ENCODE results near the gene ZNF77. TPM values are rescaled to one million over a fixed set of nuclear protein-coding genes. Genes with fewer than 3 reads are reported as not detected.

Gene ZNF77
- total and polyA plus RNA-seq, 7 experiments from 2014 or later: 2.0 to 5.8 (median 3.7) TPM

- Mint-ChIP-seq H3K27me3 (peaks cover 6 to 23% (median 13%) of the 10 kb centered on the region in 5 donors), H3K9me3 (no peaks in the 10 kb centered on the region), H3K36me3 (no peaks in the 10 kb centered on the region), H3K27ac (no peak overlapping the region), H3K4me1 (peaks cover 0 to 10% (median 8%) of the 10 kb centered on the region in 7 donors), H3K4me3 (peak overlapping the region in 1 of 10 donors; percentile 3)
- no peak for ATAC-seq
- Histone ChIP-seq H3K36me3 (ENCODE audit: control insufficient read depth in 2 of 3, insufficient read depth in 3 of 3, low read length in 3 of 3) (no peaks in the 10 kb centered on the region), H3K4me1 (ENCODE audit: control insufficient read depth in 2 of 2, insufficient read depth in 2 of 2, low read length in 2 of 2) (peaks cover 3 to 5% of the 10 kb centered on the region in 2 donors), H3K27me3 (ENCODE audit: control insufficient read depth in 2 of 2, insufficient read depth in 2 of 2, low read length in 2 of 2) (no peaks in the 10 kb centered on the region), H3K4me3 (ENCODE audit: low read length) (no peak overlapping the region), H3K9me3 (ENCODE audit: control insufficient read depth in 2 of 3, low read length in 3 of 3) (no peaks in the 10 kb centered on the region), H3K27ac (ENCODE audit: low read depth, low read length) (no peak overlapping the region)
- DNase-seq: no peak
- ChIA-PET CTCF (no interaction called here), POLR2A (interaction anchor here (0.7 kb wide), 1 partner anchor 44 kb away, joined by 8 read pairs; no protein-coding TSS in a partner anchor)
- intact Hi-C loops (cut with micrococcal nuclease): no loop called here
Measured at GRCh38 chr19:2981898-2982297, 37.1 kb upstream of the ZNF77 start.

DNA sequence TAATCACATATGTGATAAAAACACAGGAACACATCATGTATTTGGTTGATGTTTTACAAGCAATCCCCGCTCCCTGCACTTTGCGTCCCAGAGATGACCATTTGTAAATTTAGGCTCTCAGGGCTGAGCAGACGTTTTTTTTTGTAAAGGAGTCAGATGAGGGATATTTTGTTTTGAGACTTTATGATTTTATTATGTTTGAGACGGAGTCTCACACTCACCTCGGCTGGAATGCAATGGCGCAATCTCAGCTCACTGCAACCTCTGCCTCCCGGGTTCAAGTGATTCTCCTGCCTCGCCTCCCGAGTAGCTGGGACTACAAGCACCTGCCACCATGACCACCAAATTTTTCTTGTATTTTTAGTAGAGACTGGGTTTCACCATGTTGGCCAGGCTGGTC is 34.0 kb upstream of the ZNF77 start:
- Mint-ChIP-seq H3K36me3 (no peaks in the 10 kb centered on the region), H3K4me3 (no peak overlapping the region), H3K9me3 (no peaks in the 10 kb centered on the region), H3K27ac (peak overlapping the region in 1 of 9 donors; percentile 8), H3K4me1 (peaks cover 0 to 24% (median 23%) of the 10 kb centered on the region in 7 donors), H3K27me3 (peaks cover 9 to 26% (median 13%) of the 10 kb centered on the region in 5 donors)
- intact Hi-C loops (cut with micrococcal nuclease): no loop called here
- Histone ChIP-seq H3K27me3 (ENCODE audit: control insufficient read depth in 2 of 2, insufficient read depth in 2 of 2, low read length in 2 of 2) (no peaks in the 10 kb centered on the region), H3K4me1 (ENCODE audit: control insufficient read depth in 2 of 2, insufficient read depth in 2 of 2, low read length in 2 of 2) (peaks cover 10 to 12% of the 10 kb centered on the region in 2 donors), H3K9me3 (ENCODE audit: control insufficient read depth in 2 of 3, low read length in 3 of 3) (no peaks in the 10 kb centered on the region), H3K4me3 (ENCODE audit: low read length) (no peak overlapping the region), H3K36me3 (ENCODE audit: control insufficient read depth in 2 of 3, insufficient read depth in 3 of 3, low read length in 3 of 3) (no peaks in the 10 kb centered on the region), H3K27ac (ENCODE audit: low read depth, low read length) (no peak overlapping the region)
- CTCF ChIA-PET: interaction anchor here (0.6 kb wide), 1 partner anchor 206 kb away, joined by 3 read pairs; no protein-coding TSS in a partner anchor
- POLR2A ChIA-PET: no interaction called here
- ATAC-seq (no peak), DNase-seq (no peak)

- CTCF ChIA-PET: interaction anchor here (0.6 kb wide), 1 partner anchor 206 kb away, joined by 3 read pairs; no protein-coding TSS in a partner anchor
- Mint-ChIP-seq H3K27ac (peak overlapping the region in 1 of 9 donors; percentile 76), H3K4me3 (no peak overlapping the region), H3K9me3 (no peaks in the 10 kb centered on the region), H3K27me3 (peaks cover 6 to 26% (median 13%) of the 10 kb centered on the region in 5 donors), H3K4me1 (peaks cover 0 to 24% (median 20%) of the 10 kb centered on the region in 7 donors), H3K36me3 (no peaks in the 10 kb centered on the region)
- H3K27me3 ChIP-seq (ENCODE audit: control insufficient read depth in 2 of 2, insufficient read depth in 2 of 2, low read length in 2 of 2): no peaks in the 10 kb centered on the region
- no peaks in the 10 kb centered on the region for H3K9me3 ChIP-seq (ENCODE audit: control insufficient read depth in 2 of 3, low read length in 3 of 3)
- no peak overlapping the region for H3K4me3 ChIP-seq (ENCODE audit: low read length)
- no peaks in the 10 kb centered on the region for H3K36me3 ChIP-seq (ENCODE audit: control insufficient read depth in 2 of 3, insufficient read depth in 3 of 3, low read length in 3 of 3)
- no peak overlapping the region for H3K27ac ChIP-seq (ENCODE audit: low read depth, low read length)
- POLR2A ChIA-PET: interaction anchor here (2.2 to 3.9 kb wide), 2 partner anchors 58 to 80 kb away, joined by 7 to 20 read pairs; no protein-coding TSS in a partner anchor
- intact Hi-C loops (cut with micrococcal nuclease): no loop called here
- ATAC-seq (no peak), DNase-seq (no peak)
- H3K4me1 ChIP-seq (ENCODE audit: control insufficient read depth in 2 of 2, insufficient read depth in 2 of 2, low read length in 2 of 2): peaks cover 10 to 12% of the 10 kb centered on the region in 2 donors
Measured at GRCh38 chr19:2978166-2978767, 33.5 kb upstream of the ZNF77 start.

DNA sequence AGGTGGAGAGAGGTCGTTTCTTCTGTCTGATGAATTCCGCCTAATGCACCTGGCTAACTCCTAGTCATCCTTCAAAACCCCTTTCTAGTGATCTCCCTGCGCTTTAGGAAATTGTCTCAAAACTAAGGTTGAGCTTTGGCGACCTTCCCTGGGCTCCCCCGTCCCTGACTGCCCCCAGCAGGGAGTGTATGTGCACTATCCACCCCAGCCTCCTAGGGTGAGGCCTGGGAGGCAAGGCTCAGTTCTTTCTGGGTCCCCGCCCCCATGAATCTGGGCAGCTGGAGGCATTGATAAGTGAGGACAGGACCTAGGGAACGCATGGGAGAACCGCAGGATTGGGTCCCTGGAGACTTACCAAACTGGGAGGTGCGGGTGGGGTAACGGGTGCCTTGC is 33.0 kb upstream of the ZNF77 start:
- Mint-ChIP-seq H3K27ac (peak overlapping the region in 4 of 9 donors; percentile 76 to 88 (median 82)), H3K4me1 (peaks cover 0 to 24% (median 18%) of the 10 kb centered on the region in 7 donors), H3K36me3 (no peaks in the 10 kb centered on the region), H3K27me3 (peaks cover 3 to 22% (median 13%) of the 10 kb centered on the region in 5 donors), H3K9me3 (no peaks in the 10 kb centered on the region), H3K4me3 (peak overlapping the region; percentile 45 to 98 (median 81))
- no peaks in the 10 kb centered on the region for H3K27me3 ChIP-seq (ENCODE audit: control insufficient read depth in 2 of 2, insufficient read depth in 2 of 2, low read length in 2 of 2)
- H3K4me3 ChIP-seq (ENCODE audit: low read length): no peak overlapping the region
- H3K36me3 ChIP-seq (ENCODE audit: control insufficient read depth in 2 of 3, insufficient read depth in 3 of 3, low read length in 3 of 3): no peaks in the 10 kb centered on the region
- peaks cover 10 to 12% of the 10 kb centered on the region in 2 donors for H3K4me1 ChIP-seq (ENCODE audit: control insufficient read depth in 2 of 2, insufficient read depth in 2 of 2, low read length in 2 of 2)
- ChIA-PET POLR2A (interaction anchor here (0.6 to 3.9 kb wide), 5 partner anchors 27 to 203 kb away, joined by 3 to 20 read pairs (median 4); no protein-coding TSS in a partner anchor), CTCF (interaction anchor here (0.6 kb wide), 1 partner anchor 19 kb away, joined by 4 read pairs; no protein-coding TSS in a partner anchor)
- intact Hi-C loops (cut with micrococcal nuclease): loop anchor here (1.0 to 2.0 kb wide), 5 partner anchors 27 to 84 kb away; no protein-coding TSS in a partner anchor
- DNase-seq (no peak), ATAC-seq (no peak)
- no peaks in the 10 kb centered on the region for H3K9me3 ChIP-seq (ENCODE audit: control insufficient read depth in 2 of 3, low read length in 3 of 3)
- H3K27ac ChIP-seq (ENCODE audit: low read depth, low read length): no peak overlapping the region

- CTCF ChIA-PET: interaction anchor here (0.6 to 1.0 kb wide), 2 partner anchors 18 to 156 kb away, joined by 4 to 6 read pairs; no protein-coding TSS in a partner anchor
- Histone ChIP-seq H3K4me1 (ENCODE audit: control insufficient read depth in 2 of 2, insufficient read depth in 2 of 2, low read length in 2 of 2) (peaks cover 10 to 12% of the 10 kb centered on the region in 2 donors), H3K36me3 (ENCODE audit: control insufficient read depth in 2 of 3, insufficient read depth in 3 of 3, low read length in 3 of 3) (no peaks in the 10 kb centered on the region), H3K4me3 (ENCODE audit: low read length) (peak within 1 kb of the TSS; percentile 75), H3K9me3 (ENCODE audit: control insufficient read depth in 2 of 3, low read length in 3 of 3) (no peaks in the 10 kb centered on the region), H3K27ac (ENCODE audit: low read depth, low read length) (peak within 1 kb of the TSS; percentile 44), H3K27me3 (ENCODE audit: control insufficient read depth in 2 of 2, insufficient read depth in 2 of 2, low read length in 2 of 2) (no peaks in the 10 kb centered on the region)
- intact Hi-C loops (cut with micrococcal nuclease): loop anchor here (1.0 to 2.0 kb wide), 5 partner anchors 27 to 84 kb away; no protein-coding TSS in a partner anchor
- Mint-ChIP-seq H3K36me3 (no peaks in the 10 kb centered on the region), H3K4me1 (peaks cover 0 to 24% (median 18%) of the 10 kb centered on the region in 7 donors), H3K27ac (peak within 1 kb of the TSS; percentile 63 to 95 (median 88)), H3K9me3 (no peaks in the 10 kb centered on the region), H3K27me3 (peaks cover 3 to 22% (median 10%) of the 10 kb centered on the region in 5 donors), H3K4me3 (peak within 1 kb of the TSS; percentile 88 to 98 (median 95))
- POLR2A ChIA-PET: interaction anchor here (0.6 to 3.9 kb wide), 9 partner anchors 15 to 207 kb away, joined by 3 to 20 read pairs (median 4); no protein-coding TSS in a partner anchor
- DNase-seq (peak; percentile 82 to 94 (median 93)), ATAC-seq (peak; percentile 99)
Measured at GRCh38 chr19:2977001-2977745, 32.4 kb upstream of the ZNF77 start, which contains the start of gene TLE6. Gene TLE6 (plus strand): TSS chr19:2977564. CDS start chr19:2978234, 670 bp downstream.

DNA sequence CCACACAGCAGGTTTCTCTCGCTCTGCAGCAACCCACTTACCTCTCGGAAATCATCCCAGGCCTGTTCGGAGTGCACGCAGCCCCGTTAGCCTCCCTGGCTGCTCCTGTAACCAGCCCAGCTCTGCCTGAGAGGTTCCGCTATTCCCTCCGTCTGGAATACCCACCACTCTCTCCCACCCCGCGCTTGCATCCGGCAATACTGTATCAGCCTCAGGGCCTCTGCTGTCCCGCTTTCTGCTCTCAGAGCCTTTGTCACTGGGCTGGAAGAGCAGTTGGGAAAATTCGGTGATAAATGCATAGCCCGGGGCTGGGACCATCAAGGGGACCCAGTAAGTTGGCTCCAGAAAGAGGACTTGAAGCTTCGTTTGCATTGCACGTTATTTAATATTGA is 31.8 kb upstream of the ZNF77 start:
- no peak for ATAC-seq
- ChIA-PET CTCF (interaction anchor here (1.0 kb wide), 2 partner anchors 26 to 156 kb away, joined by 5 to 6 read pairs; no protein-coding TSS in a partner anchor), POLR2A (interaction anchor here (0.7 to 3.9 kb wide), 8 partner anchors 14 to 207 kb away, joined by 3 to 20 read pairs (median 4); no protein-coding TSS in a partner anchor)
- H3K4me3 ChIP-seq (ENCODE audit: low read length): peak overlapping the region; percentile 75
- Mint-ChIP-seq H3K4me1 (peaks cover 0 to 24% (median 18%) of the 10 kb centered on the region in 7 donors), H3K4me3 (peak overlapping the region; percentile 88 to 98 (median 95)), H3K27ac (peak overlapping the region; percentile 38 to 95 (median 88)), H3K36me3 (no peaks in the 10 kb centered on the region), H3K27me3 (peaks cover 1 to 18% (median 4%) of the 10 kb centered on the region in 5 donors), H3K9me3 (no peaks in the 10 kb centered on the region)
- H3K27me3 ChIP-seq (ENCODE audit: control insufficient read depth in 2 of 2, insufficient read depth in 2 of 2, low read length in 2 of 2): no peaks in the 10 kb centered on the region
- no peaks in the 10 kb centered on the region for H3K9me3 ChIP-seq (ENCODE audit: control insufficient read depth in 2 of 3, low read length in 3 of 3)
- intact Hi-C loops (cut with micrococcal nuclease): loop anchor here in 1 of 2 donors (2.0 kb wide), 2 partner anchors 58 to 84 kb away; no protein-coding TSS in a partner anchor
- no peak for DNase-seq
- no peaks in the 10 kb centered on the region for H3K36me3 ChIP-seq (ENCODE audit: control insufficient read depth in 2 of 3, insufficient read depth in 3 of 3, low read length in 3 of 3)
- peak overlapping the region; percentile 44 for H3K27ac ChIP-seq (ENCODE audit: low read depth, low read length)
- peaks cover 10 to 12% of the 10 kb centered on the region in 2 donors for H3K4me1 ChIP-seq (ENCODE audit: control insufficient read depth in 2 of 2, insufficient read depth in 2 of 2, low read length in 2 of 2)
